K562 (cell line): ENCODE measurements around the gene DYDC1. TPM values are rescaled to one million over a fixed set of nuclear protein-coding genes. Genes with fewer than 3 reads are reported as not detected.

ENCODE experiments used
- ATAC-seq: fragments of 200-7000 bp; cut with Tn5 transposase; 3 replicates; pipeline ENCODE4 v1.9.1; 2020; ENCODE audit warnings: moderate library complexity
- BruUV-seq: library from RNA; stranded (reverse); fragments of 400-500 nt; replicated peaks from 2 replicates; lab custom pipeline; 2021; lab: Mats Ljungman, UMichigan
- CTCF ChIA-PET: fragments of 300-600 bp; formaldehyde crosslinking; extraction: SDS; loops from one replicate; lab custom pipeline; 2021; ENCODE audit warnings: low intra/inter-chr PET ratio; lab: Yijun Ruan, JAX
- POLR2A ChIA-PET: fragments of 300-600, 350-650 bp; sonication (Branson Sonifier 250); formaldehyde crosslinking; extraction: SDS; loops from one replicate; lab custom pipeline; 2021; ENCODE audit warnings: antibody characterized with exemption, inconsistent platforms; lab: Yijun Ruan, JAX
- DNase-seq, 4 experiments: peaks; one replicate each; pipeline versions ENCODE4 v3.0.0 to v3.0.0-alpha.2; 2011 to 2018; ENCODE audit warnings: low spot score in 3 of 4, mixed read lengths in 3 of 4; ENCODE audit errors: extremely low read depth in 1 of 4
- FAIRE-seq: peaks from 2 replicates; lab custom pipeline; 2011; peaks lifted over from hg19 to GRCh38; lab: Jason Lieb, UNC
- H2AFZ ChIP-seq: 2 replicates; pipeline ENCODE4 v1.6.0; 2011; ENCODE audit warnings: low read depth, low read length, control low read depth, inconsistent platforms
- H3K27ac ChIP-seq: fragments of 200-600 bp; 3 replicates; pipeline ENCODE4 v1.8.0; 2011; ENCODE audit warnings: low read depth, mild to moderate bottlenecking, control low read depth, inconsistent platforms, low read length, moderate library complexity, mixed read lengths; ENCODE audit errors: extremely low read depth
- H3K27me3 ChIP-seq, 2 experiments: fragments of 300-600 bp in 1 of 2; 2 replicates in 1 of 2; 3 replicates in 1 of 2; pipeline versions ENCODE4 v1.6.0 to v1.8.0; 2011; ENCODE audit warnings: inconsistent platforms in 2 of 2, low read length in 2 of 2, mild to moderate bottlenecking in 1 of 2, mixed read lengths in 1 of 2, moderate library complexity in 1 of 2; ENCODE audit not compliant: control insufficient read depth in 2 of 2, insufficient read depth in 2 of 2
- H3K36me3 ChIP-seq: fragments of 300-600 bp; 3 replicates; pipeline ENCODE4 v1.8.0; 2011; ENCODE audit warnings: mild to moderate bottlenecking, low read length, inconsistent platforms; ENCODE audit not compliant: control insufficient read depth, insufficient read depth
- H3K4me1 ChIP-seq, 2 experiments: fragments of 200-600 bp in 1 of 2; replicated peaks in 1 of 2; 2 replicates in 1 of 2; 3 replicates in 1 of 2; pipeline versions ENCODE4 v1.5.1 to v1.8.0; 2011; ENCODE audit warnings: inconsistent platforms in 2 of 2, low read length in 2 of 2, mild to moderate bottlenecking in 1 of 2, mixed read lengths in 1 of 2, moderate library complexity in 1 of 2; ENCODE audit not compliant: control insufficient read depth in 2 of 2, insufficient read depth in 2 of 2
- H3K4me2 ChIP-seq: 2 replicates; pipeline ENCODE4 v1.6.1; 2011; ENCODE audit warnings: low read length, control low read depth, inconsistent platforms, mixed read lengths; ENCODE audit not compliant: insufficient read depth
- H3K4me3 ChIP-seq: fragments of 200-600 bp; sonication (generic), shearing (Covaris generic); 2 replicates; pipeline ENCODE4 v1.5.1; 2016; ENCODE audit warnings: control low read depth, inconsistent platforms
- H3K79me2 ChIP-seq: fragments of 200-600 bp; 3 replicates; pipeline ENCODE4 v1.8.0; 2011; ENCODE audit warnings: low read length, inconsistent platforms; ENCODE audit not compliant: control insufficient read depth, insufficient read depth
- H3K9ac ChIP-seq, 2 experiments: 2 replicates each; pipeline versions ENCODE4 v1.6.0 to v1.6.1; 2011; ENCODE audit warnings: low read depth in 2 of 2, low read length in 2 of 2, control low read depth in 1 of 2, inconsistent platforms in 1 of 2, mild to moderate bottlenecking in 1 of 2, mixed read lengths in 1 of 2; ENCODE audit not compliant: insufficient read depth in 1 of 2
- H3K9me1 ChIP-seq: one replicate; pipeline ENCODE4 v1.6.0; 2011; ENCODE audit warnings: inconsistent platforms, mild to moderate bottlenecking, low read length, moderate library complexity; ENCODE audit not compliant: control insufficient read depth, insufficient read depth
- H3K9me3 ChIP-seq: replicated peaks from 2 replicates; pipeline ENCODE4 v1.5.1; 2011; ENCODE audit warnings: low read depth, low read length, inconsistent platforms; ENCODE audit not compliant: control insufficient read depth, insufficient read depth
- H4K20me1 ChIP-seq: replicated peaks from 2 replicates; pipeline ENCODE4 v1.6.1; 2011; ENCODE audit warnings: low read length, inconsistent platforms, mixed read lengths; ENCODE audit not compliant: control insufficient read depth, insufficient read depth
- ATF3 ChIP-seq, 2 experiments: fragments of 450-650 bp in 1 of 2; sonication (generic) in 1 of 2; formaldehyde crosslinking in 1 of 2; IDR thresholded peaks in 1 of 2; conservative IDR thresholded peaks in 1 of 2; 2 replicates each; pipeline versions ENCODE4 v1.6.1 to v1.8.1; 2016 to 2023; ENCODE audit warnings: mild to moderate bottlenecking in 2 of 2, moderate library complexity in 2 of 2, inconsistent platforms in 1 of 2, missing genetic modification reagents in 1 of 2
- BRF1 ChIP-seq: IDR thresholded peaks from 3 replicates; pipeline ENCODE4 v1.6.1; 2011; ENCODE audit warnings: borderline replicate concordance, mild to moderate bottlenecking; ENCODE audit not compliant: insufficient read length; ENCODE audit errors: extremely low read depth
- E2F6 ChIP-seq, 2 experiments: IDR thresholded peaks; 2 replicates each; pipeline ENCODE4 v1.6.1; 2011; ENCODE audit warnings: borderline replicate concordance in 1 of 2, control low read depth in 1 of 2, low read depth in 1 of 2, low read length in 1 of 2, mild to moderate bottlenecking in 1 of 2, mixed read lengths in 1 of 2, moderate library complexity in 1 of 2; ENCODE audit not compliant: insufficient read depth in 1 of 2, insufficient read length in 1 of 2, poor library complexity in 1 of 2, severe bottlenecking in 1 of 2; ENCODE audit errors: extremely low read depth in 1 of 2
- FIP1L1 ChIP-seq: fragments of 200-400 bp; formaldehyde crosslinking; IDR thresholded peaks from 2 replicates; pipeline ENCODE4 v1.6.1; 2018; ENCODE audit warnings: mild to moderate bottlenecking, low read depth, low read length; ENCODE audit not compliant: poor library complexity, severe bottlenecking
- GABPA ChIP-seq: fragments of 200-800 bp; sonication (Bioruptor generic); conservative IDR thresholded peaks from 2 replicates; pipeline ENCODE4 v1.6.1; 2016; ENCODE audit warnings: low read depth, missing genetic modification characterization, missing compliant biosample characterization
- HMG20B ChIP-seq: fragments of 250-450 bp; sonication (Bioruptor Pico); IDR thresholded peaks from 2 replicates; pipeline ENCODE4 v1.5.0; 2021; ENCODE audit warnings: mild to moderate bottlenecking
- HNRNPLL ChIP-seq: fragments of 200-400 bp; formaldehyde crosslinking; IDR thresholded peaks from 2 replicates; pipeline ENCODE4 v1.6.1; 2017; ENCODE audit warnings: low read length, low read depth, mild to moderate bottlenecking; ENCODE audit not compliant: poor library complexity, severe bottlenecking
- MAZ ChIP-seq, 2 experiments: fragments of 450-650 bp in 1 of 2; sonication (generic) in 1 of 2; formaldehyde crosslinking; IDR thresholded peaks in 1 of 2; conservative IDR thresholded peaks in 1 of 2; 2 replicates each; pipeline versions ENCODE4 v1.4.0 to v1.5.0; 2020; ENCODE audit warnings: mild to moderate bottlenecking in 1 of 2, missing genetic modification reagents in 1 of 2
- MECOM ChIP-seq: fragments of 250-450 bp; sonication (Bioruptor Pico); IDR thresholded peaks from 2 replicates; pipeline ENCODE4 v1.8.0; 2022; ENCODE audit warnings: inconsistent platforms
- NONO ChIP-seq, 2 experiments: fragments of 200-400 bp in 1 of 2; fragments of 450-650 bp in 1 of 2; formaldehyde crosslinking in 1 of 2; IDR thresholded peaks; 2 replicates each; pipeline ENCODE4 v1.6.1; 2017; ENCODE audit warnings: low read depth in 2 of 2, mild to moderate bottlenecking in 2 of 2, moderate library complexity in 2 of 2, low read length in 1 of 2
- NUFIP1 ChIP-seq: fragments of 450-650 bp; IDR thresholded peaks from 2 replicates; pipeline ENCODE4 v1.6.1; 2018; ENCODE audit not compliant: partially characterized antibody
- RAD21 ChIP-seq, 2 experiments: fragments of 250-450 bp in 1 of 2; fragments of 450-650 bp in 1 of 2; sonication (Bioruptor Pico) in 1 of 2; formaldehyde crosslinking in 1 of 2; IDR thresholded peaks in 1 of 2; conservative IDR thresholded peaks in 1 of 2; 2 replicates each; pipeline versions ENCODE4 v1.4.0 to v1.8.0; 2020 to 2022; ENCODE audit warnings: mild to moderate bottlenecking in 2 of 2, moderate library complexity in 1 of 2
- SMAD1 ChIP-seq: fragments of 150-350 bp; IDR thresholded peaks from 2 replicates; pipeline ENCODE4 v1.6.1; 2014; ENCODE audit warnings: low read length, low read depth; ENCODE audit not compliant: partially characterized antibody
- SRSF1 ChIP-seq: fragments of 200-400 bp; formaldehyde crosslinking; IDR thresholded peaks from 2 replicates; pipeline ENCODE4 v1.6.1; 2017; ENCODE audit warnings: mild to moderate bottlenecking, low read depth, low read length, moderate library complexity
- TCFL5 ChIP-seq: fragments of 250-450 bp; sonication (Bioruptor Pico); conservative IDR thresholded peaks from 2 replicates; pipeline ENCODE4 v1.6.1; 2021; ENCODE audit warnings: mild to moderate bottlenecking, moderate library complexity, matching md5 sums
- ZNF354B ChIP-seq: fragments of 250-450 bp; sonication (Bioruptor Pico); IDR thresholded peaks from 2 replicates; pipeline ENCODE4 v1.4.0; 2020
- WGBS: fragments of 100-300 bp; shearing (Covaris generic); methylation state at CpG from one replicate; pipeline ENCODE4 v1.1.6; 2016; ENCODE audit warnings: low coverage, mixed read lengths; ENCODE audit not compliant: insufficient coverage; ENCODE audit errors: missing lambda C conversion rate; 5-methylcytosine and 5-hydroxymethylcytosine counted together
- in situ Hi-C: fragments of 300-500 bp; cut with MboI; formaldehyde crosslinking; loops from 4 replicates; pipeline ENCODE4 v1.15.0; 2018; ENCODE audit warnings: inconsistent platforms, mixed read lengths
- intact Hi-C: fragments of 100-400 bp; cut with micrococcal nuclease; formaldehyde crosslinking; loops from 2 replicates; pipeline ENCODE4 v1.14.2; 2022
- polyA plus RNA-seq, 8 experiments: library from polyadenylated mRNA; depleted of rRNA in 4 of 8; stranded (reverse) in 5 of 8; unstranded in 3 of 8; fragments of >200 nt; fragmentation: Nextera tagmentation in 2 of 8; fragmentation: Illumina TruSeq in 1 of 8; extraction: Ambion mirVana in 2 of 8; extraction: Trizol in 1 of 8; gene quantifications; 2 replicates each; pipeline versions ENCODE4 v1.2.1 to v1.2.3, GENCODE V29; 2011 to 2014; ENCODE audit warnings: inconsistent platforms in 1 of 8, missing spikeins in 1 of 8
- total RNA-seq, 7 experiments: library from RNA; depleted of rRNA in 6 of 7; stranded (reverse); fragments of >200 nt in 6 of 7; fragmentation: Illumina TruSeq in 2 of 7; extraction: Trizol in 2 of 7; gene quantifications; 2 replicates each; pipeline versions ENCODE4 v1.2.1 to v1.2.3, GENCODE V29; 2011 to 2021; ENCODE audit warnings: low replicate concordance in 1 of 7

Gene DYDC1
- total and polyA plus RNA-seq, 9 of the 15 experiments (the other 6 are each of a cell fraction or from before 2014, with no cell fraction given): not detected

GRCh38 chr10:80350251-80350650, 6.3 kb downstream of the DYDC1 start (continued):
- TF ChIP-seq NONO (IDR thresholded peaks at IDR 0.05; ENCODE audit: low read depth in 2 of 2, low read length in 1 of 2): no peak
- TF ChIP-seq, all 486 proteins: peak for 0

GRCh38 chr10:80344912-80345311, 11.6 kb downstream of the DYDC1 start:
- H3K4me3 ChIP-seq: no peak overlapping the region
- H2AFZ ChIP-seq: no peak overlapping the region
- intact Hi-C loops: no loop called here
- H3K27ac ChIP-seq: no peak overlapping the region
- no peak overlapping the region for H3K9ac ChIP-seq
- POLR2A ChIA-PET: interaction anchor here (1.0 to 1.6 kb wide), 4 partner anchors 11 to 23 kb away, joined by 3 to 6 read pairs (median 3); no protein-coding TSS in a partner anchor
- CTCF ChIA-PET: no interaction called here
- H3K4me1 ChIP-seq: 0 out of 5 replicates have a peak, but pooled peaks cover 0 to 3% of the 10 kb centered on the region in 2 experiments
- H4K20me1 ChIP-seq: no peaks in the 10 kb centered on the region
- H3K4me2 ChIP-seq: no peak overlapping the region
- H3K9me1 ChIP-seq: no peaks in the 10 kb centered on the region
- ATAC-seq: no peak
- 0% methylated on average over 2 of the region's 2 CpGs for WGBS
- FAIRE-seq: no peak
- no peaks in the 10 kb centered on the region for H3K36me3 ChIP-seq
- peaks cover 0 to 4% of the 10 kb centered on the region in 2 experiments; a peak in 1 of 5 replicates for H3K27me3 ChIP-seq
- no peaks in the 10 kb centered on the region for H3K79me2 ChIP-seq
- BruUV-seq: TSS peak; percentile 56
- DNase-seq: no peak
- in situ Hi-C loops: no loop called here
- no peaks in the 10 kb centered on the region for H3K9me3 ChIP-seq
- no peak for TF ChIP-seq HNRNPLL
- no peak for TF ChIP-seq TCFL5 (CRISPR knock-in tag)
- no peak for TF ChIP-seq ZNF354B (CRISPR knock-in tag)
- TF ChIP-seq ATF3 (IDR thresholded peaks at IDR 0.05): no peak
- TF ChIP-seq ATF3 (CRISPR knock-in tag; conservative IDR thresholded peaks at IDR 0.05): no peak
- TF ChIP-seq MAZ (CRISPR knock-in tag; conservative IDR thresholded peaks at IDR 0.05 in 1 of 2, IDR thresholded peaks at IDR 0.05 in 1 of 2): no peak
- TF ChIP-seq FIP1L1: no peak
- TF ChIP-seq NUFIP1: no peak
- TF ChIP-seq MECOM: no peak
- TF ChIP-seq SRSF1: no peak
- no peak for TF ChIP-seq E2F6 (IDR thresholded peaks at IDR 0.05; ENCODE audit: borderline replicate concordance in 1 of 2, extremely low read depth in 1 of 2, insufficient read depth in 1 of 2, insufficient read length in 1 of 2, low read depth in 1 of 2, low read length in 1 of 2, poor library complexity in 1 of 2, severe bottlenecking in 1 of 2)
- no peak for TF ChIP-seq GABPA (tag)
- TF ChIP-seq HMG20B (CRISPR knock-in tag): no peak
- no peak for TF ChIP-seq RAD21 (CRISPR knock-in tag; conservative IDR thresholded peaks at IDR 0.05 in 1 of 2, IDR thresholded peaks at IDR 0.05 in 1 of 2)
- TF ChIP-seq SMAD1: no peak
- no peak for TF ChIP-seq BRF1
